Adipose tissue (tissue), 3 donors: ENCODE results near the gene CLEC1B. TPM values are rescaled to one million over a fixed set of nuclear protein-coding genes. Genes with fewer than 3 reads are reported as not detected.

Source experiments
- polyA plus RNA-seq, 3 donors: library from polyadenylated mRNA; stranded (reverse); fragments of 200-250 nt; gene quantifications; one replicate each; pipeline ENCODE4 v1.2.3, GENCODE V29; 2013
- donor health status: healthy with polysubstance abuse.
- donor health status: Bipolar disorder and iron deficiency.
- donor health status: healthy.

Gene CLEC1B
- polyA plus RNA-seq, 3 donors: 0.15 TPM; not detected in 2

Other genes starting within 250 kb of the CLEC1B start
- gene CD69, start 238.2 kb downstream of the CLEC1B start, polyA plus RNA-seq: 1 to 10 TPM; 1.2 to 9.8 (median 6.8) TPM
- gene KLRF1, start 171.6 kb downstream of the CLEC1B start, polyA plus RNA-seq: under 1 TPM; 0.21 to 0.56 (median 0.30) TPM
- gene CLEC2B, start 129.8 kb downstream of the CLEC1B start, polyA plus RNA-seq: 10 to 100 TPM in 2 of 3 donors, 1 to 10 TPM in 1; 1.5 to 21.9 (median 12.8) TPM
- not detected for gene KLRF2, start 117.6 kb downstream of the CLEC1B start, polyA plus RNA-seq
- gene CLEC2A, start 66.8 kb downstream of the CLEC1B start, polyA plus RNA-seq: not detected
- gene CLEC12A, start 27.7 kb downstream of the CLEC1B start, polyA plus RNA-seq: 1 to 10 TPM in 1 of 3 donors, under 1 TPM in 2; 0.34 to 6.6 (median 0.41) TPM
- under 1 TPM in 2 of 3 donors, not detected in 1; 0.07 to 0.52 TPM for gene CLEC12B, start 11.5 kb upstream of the CLEC1B start, polyA plus RNA-seq
- under 1 TPM in 1 of 3 donors, not detected in 2; 0.12 TPM for gene CLEC9A, start 31.6 kb upstream of the CLEC1B start, polyA plus RNA-seq
- gene CLEC1A, start 99.9 kb upstream of the CLEC1B start, polyA plus RNA-seq: 1 to 10 TPM; 1.7 to 5.6 (median 5.5) TPM
- 10 to 100 TPM in 2 of 3 donors, 1 to 10 TPM in 1; 1.7 to 12.8 (median 10.2) TPM for gene CLEC7A, start 131.1 kb upstream of the CLEC1B start, polyA plus RNA-seq
- gene OLR1, start 173.0 kb upstream of the CLEC1B start, polyA plus RNA-seq: 1 to 10 TPM in 2 of 3 donors, under 1 TPM in 1; 0.06 to 4.9 (median 2.4) TPM
- under 1 TPM in 2 of 3 donors, not detected in 1; 0.06 to 0.11 TPM for gene TMEM52B, start 179.9 kb upstream of the CLEC1B start, polyA plus RNA-seq
- 100 to 1,000 TPM; 124 to 212 (median 125) TPM for gene GABARAPL1, start 213.8 kb upstream of the CLEC1B start, polyA plus RNA-seq